Thyroid gland (tissue), 4 donors: ENCODE results near the gene PIP5K1C.

Experiments used
- CTCF ChIP-seq, 6 experiments: fragments of 200-600 bp in 3 of 6; fragments of 450-650 bp in 3 of 6; sonication (generic) in 3 of 6; IDR thresholded peaks; one replicate each; pipeline ENCODE4 v1.5.1; 2016 to 2019; ENCODE audit warnings: antibody characterized with exemption in 6 of 6, mild to moderate bottlenecking in 2 of 6, inconsistent platforms in 1 of 6, moderate library complexity in 1 of 6
- POLR2A ChIP-seq, 2 donors: fragments of 450-650 bp; IDR thresholded peaks; one replicate each; pipeline ENCODE4 v1.6.1; 2017; ENCODE audit warnings: antibody characterized with exemption in 2 of 2, mild to moderate bottlenecking in 2 of 2, moderate library complexity in 1 of 2

GRCh38 chr19:3672575-3672948 lies 27.7 kb downstream of the PIP5K1C start:
- TF ChIP-seq POLR2A (IDR thresholded peaks at IDR 0.05), result no peak
- TF ChIP-seq CTCF (IDR thresholded peaks at IDR 0.05), result no peak
